Measurements from ENCODE around the gene NDUFC1. TPM values are rescaled to one million over a fixed set of nuclear protein-coding genes. Genes with fewer than 3 reads are reported as not detected.

The NDUFC1 gene
- total and polyA plus RNA-seq, 2 of the 8 experiments (the other 6 are each of a cell fraction or from before 2014, with no cell fraction given) = 41.9 to 62.0 TPM

GRCh38 chr4:139324620-139325019 is 22.3 kb upstream of the NDUFC1 start:
- Histone ChIP-seq H3K9ac (replicated peaks in 1 of 4; ENCODE audit: extremely low read depth in 1 of 4, low read depth in 3 of 4, low read length in 3 of 4) (no peak overlapping the region), H3K36me3 (ENCODE audit: control insufficient read depth in 2 of 4, insufficient read depth in 4 of 4, low read length in 3 of 4) (peaks cover 0 to 4% (median 1%) of the 10 kb centered on the region in 4 experiments; a peak in 3 of 8 replicates), H3K23ac (ENCODE audit: insufficient read length) (no peak overlapping the region), H4K8ac (ENCODE audit: extremely low read depth, insufficient read depth, low read length) (no peak overlapping the region), H3K4me1 (replicated peaks in 1 of 4; ENCODE audit: control insufficient read depth in 3 of 4, insufficient read depth in 4 of 4, low read length in 3 of 4) (peaks cover 0 to 3% (median 3%) of the 10 kb centered on the region in 4 experiments; a peak in 4 of 7 replicates), H3K4me2 (ENCODE audit: insufficient read depth in 1 of 2, low read depth in 2 of 2, low read length in 2 of 2) (peak overlapping the region in 1 of 2 experiments; percentile 6; a peak in 1 of 4 replicates), H3K23me2 (ENCODE audit: low read depth, low read length) (no peaks in the 10 kb centered on the region), H2BK12ac (ENCODE audit: low read depth, low read length) (no peak overlapping the region), H3K4me3 (ENCODE audit: extremely low read depth in 1 of 4, insufficient read depth in 2 of 4, low read depth in 3 of 4, low read length in 4 of 4) (peak overlapping the region in 1 of 4 experiments; percentile 29; a peak in 1 of 8 replicates), H2BK15ac (ENCODE audit: low read length) (no peak overlapping the region), H3K79me2 (ENCODE audit: control insufficient read depth in 1 of 2, insufficient read depth in 2 of 2, low read length in 2 of 2) (peaks cover 30 to 100% of the 10 kb centered on the region in 2 experiments), H2BK20ac (ENCODE audit: low read length) (no peak overlapping the region), H3K27me3 (replicated peaks in 1 of 4; ENCODE audit: control insufficient read depth in 3 of 4, extremely low read depth in 1 of 4, insufficient read depth in 3 of 4, low read length in 3 of 4) (no peaks in the 10 kb centered on the region), H4K91ac (replicated peaks; ENCODE audit: insufficient read length, low read length) (no peak overlapping the region), H4K5ac (ENCODE audit: insufficient read length, low read depth, low read length) (peak overlapping the region; percentile 72), H2AK5ac (ENCODE audit: low read depth, low read length) (no peak overlapping the region), H4K20me1 (replicated peaks in 1 of 2; ENCODE audit: control insufficient read depth in 1 of 2, insufficient read depth in 2 of 2, low read length in 2 of 2) (peaks cover 3 to 10% of the 10 kb centered on the region in 2 experiments), H3K9me3 (ENCODE audit: insufficient read depth in 2 of 2, low read depth in 1 of 2, low read length in 1 of 2) (no peaks in the 10 kb centered on the region), H3K18ac (ENCODE audit: extremely low read depth, low read length) (no peak overlapping the region), H3K4ac (replicated peaks; ENCODE audit: insufficient read length, low read depth, low read length) (no peak overlapping the region), H2BK5ac (ENCODE audit: low read depth, low read length) (no peak overlapping the region), H3K14ac (ENCODE audit: insufficient read length) (no peak overlapping the region), H2BK120ac (replicated peaks; ENCODE audit: low read depth, low read length) (no peak overlapping the region), H3K56ac (replicated peaks; ENCODE audit: insufficient read length, low read depth, low read length) (no peak overlapping the region), H3K27ac (ENCODE audit: low read depth, low read length) (no peak overlapping the region), H2AFZ (ENCODE audit: low read length) (no peak overlapping the region), H3K79me1 (ENCODE audit: low read depth, low read length) (no peaks in the 10 kb centered on the region; the same call in 1 of the 2 replicates)
- DNase-seq (ENCODE audit: low read depth in 1 of 2, low spot score in 2 of 2) (no peak), FAIRE-seq (no peak)
- POLR2A ChIA-PET (ENCODE audit: partially characterized antibody) = no interaction called here
- TF ChIP-seq BCL11A (IDR thresholded peaks at IDR 0.05; ENCODE audit: low read depth in 2 of 2, low read length in 2 of 2) (no peak), JUND (IDR thresholded peaks at IDR 0.05; ENCODE audit: low read length) (no peak), JUN (IDR thresholded peaks at IDR 0.05; ENCODE audit: low read depth, low read length) (no peak), HDAC2 (IDR thresholded peaks at IDR 0.05; ENCODE audit: borderline replicate concordance in 1 of 2, low read depth in 2 of 2, low read length in 2 of 2) (no peak), BACH1 (IDR thresholded peaks at IDR 0.05; ENCODE audit: low read length) (no peak), EP300 (IDR thresholded peaks at IDR 0.05; ENCODE audit: borderline replicate concordance in 1 of 2, low read depth in 2 of 2, low read length in 2 of 2) (no peak), KDM4A (IDR thresholded peaks at IDR 0.05; ENCODE audit: low read depth, low read length, severe bottlenecking) (no peak), GABPA (IDR thresholded peaks at IDR 0.05; ENCODE audit: borderline replicate concordance, insufficient read depth, low read length) (no peak), RXRA (IDR thresholded peaks at IDR 0.05; ENCODE audit: insufficient read depth, low read depth, low read length) (no peak), SAP30 (IDR thresholded peaks at IDR 0.05; ENCODE audit: insufficient read depth, insufficient replicate concordance, low read length) (no peak), PHF8 (conservative IDR thresholded peaks at IDR 0.05; ENCODE audit: low read depth, low read length) (no peak)
- CTCF ChIA-PET (ENCODE audit: partially characterized antibody) = interaction anchor here (1.0 kb wide), 1 partner anchor 17 kb away, joined by 3 read pairs; no protein-coding TSS in a partner anchor
- WGBS, 2 experiments (ENCODE audit: extremely low coverage in 1 of 2, insufficient coverage in 1 of 2, insufficient read length in 1 of 2, insufficient replicate concordance in 2 of 2, low coverage in 1 of 2, low lambda C conversion rate in 2 of 2, missing lambda C conversion rate in 1 of 2) = 82% methylated on average over 6 of the region's 6 CpGs; no CpG with 5 or more reads in 1 of the 2 experiments
